Measurements from ENCODE around the gene TIMM44. TPM values are rescaled to one million over a fixed set of nuclear protein-coding genes. Genes with fewer than 3 reads are reported as not detected.

TIMM44 gene
- total and polyA plus RNA-seq, 10 of the 15 experiments (the other 5 are each of a cell fraction or from before 2014, with no cell fraction given): 6.6 to 90.7 (median 57.6) TPM

- TF ChIP-seq SMC3 (IDR thresholded peaks at IDR 0.05; ENCODE audit: borderline replicate concordance, low read length) (no peak), ATF7 (IDR thresholded peaks at IDR 0.05; ENCODE audit: low read depth) (no peak), GABPA (IDR thresholded peaks at IDR 0.05; ENCODE audit: low read depth) (no peak), ZNF384 (IDR thresholded peaks at IDR 0.05; ENCODE audit: borderline replicate concordance, low read depth, low read length) (no peak), SIN3A (IDR thresholded peaks at IDR 0.05; ENCODE audit: low read depth, low read length) (no peak), ZNF687 (IDR thresholded peaks at IDR 0.05) (no peak), ZBTB4 (CRISPR knock-in tag; IDR thresholded peaks at IDR 0.05) (no peak)
Observed at GRCh38 chr19:7907122-7907521, 36.3 kb downstream of the TIMM44 start (continued).

All from GM12878 (cell line).